Rectal smooth muscle tissue (tissue), 1 donor: ENCODE data around the gene HDAC4.

Experiments used
- H3K27ac ChIP-seq: one replicate; pipeline ENCODE4 v1.7.0; 2013; ENCODE audit warnings: low read depth, low read length, inconsistent platforms
- H3K27me3 ChIP-seq: one replicate; pipeline ENCODE4 v1.7.0; 2013; ENCODE audit warnings: low read length; ENCODE audit not compliant: control insufficient read depth, insufficient read depth
- H3K36me3 ChIP-seq: one replicate; pipeline ENCODE4 v1.7.0; 2013; ENCODE audit warnings: low read length; ENCODE audit not compliant: control insufficient read depth, insufficient read depth
- H3K4me1 ChIP-seq: one replicate; pipeline ENCODE4 v1.7.0; 2013; ENCODE audit warnings: low read length; ENCODE audit not compliant: control insufficient read depth, insufficient read depth
- H3K4me3 ChIP-seq: one replicate; pipeline ENCODE4 v1.7.0; 2013; ENCODE audit warnings: low read length
- H3K9ac ChIP-seq: one replicate; pipeline ENCODE4 v1.7.0; 2013; ENCODE audit warnings: low read length

Gene HDAC4

GRCh38 chr2:239152239-239152915, 248.4 kb downstream of the HDAC4 start:
- peaks cover 25% of the 10 kb centered on the region for H3K36me3 ChIP-seq
- H3K9ac ChIP-seq = no peak overlapping the region
- H3K4me1 ChIP-seq = peaks cover 4% of the 10 kb centered on the region
- H3K27me3 ChIP-seq = no peaks in the 10 kb centered on the region
- H3K27ac ChIP-seq = peak overlapping the region; percentile 73
- H3K4me3 ChIP-seq = no peak overlapping the region

GRCh38 chr2:239151201-239152131, 249.4 kb downstream of the HDAC4 start:
- peaks cover 22% of the 10 kb centered on the region for H3K36me3 ChIP-seq
- peaks cover 4% of the 10 kb centered on the region for H3K4me1 ChIP-seq
- no peak overlapping the region for H3K4me3 ChIP-seq
- no peaks in the 10 kb centered on the region for H3K27me3 ChIP-seq
- H3K27ac ChIP-seq = peak overlapping the region; percentile 73
- no peak overlapping the region for H3K9ac ChIP-seq

GRCh38 chr2:239150125-239151011, 250.5 kb downstream of the HDAC4 start:
- Histone ChIP-seq H3K27ac (no peak overlapping the region), H3K27me3 (no peaks in the 10 kb centered on the region), H3K36me3 (peaks cover 18% of the 10 kb centered on the region), H3K4me3 (no peak overlapping the region), H3K4me1 (peaks cover 4% of the 10 kb centered on the region), H3K9ac (no peak overlapping the region)

- Histone ChIP-seq H3K27me3 (no peaks in the 10 kb centered on the region), H3K27ac (no peak overlapping the region), H3K4me3 (no peak overlapping the region), H3K9ac (no peak overlapping the region), H3K36me3 (peaks cover 16% of the 10 kb centered on the region), H3K4me1 (peaks cover 4% of the 10 kb centered on the region)
These were observed 251.3 kb downstream of the HDAC4 start for GRCh38 chr2:239149501-239149900.

- H3K27ac ChIP-seq = no peak overlapping the region
- no peaks in the 10 kb centered on the region for H3K27me3 ChIP-seq
- peaks cover 4% of the 10 kb centered on the region for H3K4me1 ChIP-seq
- peaks cover 18% of the 10 kb centered on the region for H3K36me3 ChIP-seq
- no peak overlapping the region for H3K4me3 ChIP-seq
- H3K9ac ChIP-seq = no peak overlapping the region
These were observed 252.2 kb downstream of the HDAC4 start for GRCh38 chr2:239148495-239149200.

GRCh38 chr2:239147376-239147775, 253.4 kb downstream of the HDAC4 start:
- H3K9ac ChIP-seq = no peak overlapping the region
- no peaks in the 10 kb centered on the region for H3K27me3 ChIP-seq
- peaks cover 4% of the 10 kb centered on the region for H3K4me1 ChIP-seq
- H3K4me3 ChIP-seq = no peak overlapping the region
- H3K36me3 ChIP-seq = peaks cover 25% of the 10 kb centered on the region
- no peak overlapping the region for H3K27ac ChIP-seq

- no peak overlapping the region for H3K27ac ChIP-seq
These were observed 254.1 kb downstream of the HDAC4 start for GRCh38 chr2:239146741-239147181.

GRCh38 chr2:239146011-239146641, 254.7 kb downstream of the HDAC4 start:
- Histone ChIP-seq H3K4me1 (no peaks in the 10 kb centered on the region), H3K36me3 (peaks cover 27% of the 10 kb centered on the region), H3K27ac (no peak overlapping the region), H3K4me3 (no peak overlapping the region), H3K27me3 (no peaks in the 10 kb centered on the region), H3K9ac (no peak overlapping the region)

More at GRCh38 chr2:239146741-239147181, 254.1 kb downstream of the HDAC4 start:
- Histone ChIP-seq H3K27me3 (no peaks in the 10 kb centered on the region), H3K36me3 (peaks cover 27% of the 10 kb centered on the region), H3K4me1 (peaks cover 4% of the 10 kb centered on the region), H3K9ac (no peak overlapping the region), H3K4me3 (no peak overlapping the region)

- H3K27me3 ChIP-seq = no peaks in the 10 kb centered on the region
- H3K27ac ChIP-seq = no peak overlapping the region
- peaks cover 29% of the 10 kb centered on the region for H3K36me3 ChIP-seq
- no peaks in the 10 kb centered on the region for H3K4me1 ChIP-seq
- no peak overlapping the region for H3K4me3 ChIP-seq
- H3K9ac ChIP-seq = no peak overlapping the region
These were observed 255.2 kb downstream of the HDAC4 start for GRCh38 chr2:239145601-239146000.

- H3K27me3 ChIP-seq = no peaks in the 10 kb centered on the region
- H3K9ac ChIP-seq = no peak overlapping the region
- H3K27ac ChIP-seq = no peak overlapping the region
- H3K36me3 ChIP-seq = peaks cover 31% of the 10 kb centered on the region
- no peaks in the 10 kb centered on the region for H3K4me1 ChIP-seq
- no peak overlapping the region for H3K4me3 ChIP-seq
These were observed 255.7 kb downstream of the HDAC4 start for GRCh38 chr2:239145106-239145505.

- no peaks in the 10 kb centered on the region for H3K4me1 ChIP-seq
- H3K36me3 ChIP-seq = peaks cover 32% of the 10 kb centered on the region
- no peak overlapping the region for H3K27ac ChIP-seq
- H3K9ac ChIP-seq = no peak overlapping the region
- H3K27me3 ChIP-seq = no peaks in the 10 kb centered on the region
- H3K4me3 ChIP-seq = no peak overlapping the region
These were observed 256.2 kb downstream of the HDAC4 start for GRCh38 chr2:239144713-239144999.
